ENCODE results near the gene PRPF38B.
"Not testable (repeated sequence)": the region's sequence is repeated elsewhere in the genome, so short reads cannot be mapped to it uniquely, and the experiment has no call there.

Gene PRPF38B

GRCh38 chr1:108679586-108680213, 12.4 kb upstream of the PRPF38B start:
- no peak for DNase-seq

DNA sequence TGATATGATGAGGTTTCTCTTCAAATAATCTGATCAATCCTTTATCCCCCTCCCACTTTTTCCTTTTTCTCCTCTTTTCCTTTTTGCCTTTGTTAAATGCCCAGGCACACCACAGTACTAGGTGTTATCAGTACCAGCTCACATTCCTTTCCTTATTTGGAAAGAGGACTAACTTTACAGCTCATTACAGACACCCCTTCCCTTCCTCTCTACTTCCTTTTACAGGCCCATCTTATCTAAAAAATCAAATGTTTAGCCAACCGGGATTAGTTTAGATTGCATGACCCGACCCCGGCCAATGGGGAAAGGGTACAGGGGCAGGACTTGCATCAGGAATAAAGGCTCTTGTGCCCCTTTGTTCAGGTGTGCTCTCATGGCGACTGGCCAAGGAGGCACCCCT, 10.4 kb upstream of the PRPF38B start:
- DNase-seq = not testable (repeated sequence)

GRCh38 chr1:108685529-108685928, 6.6 kb upstream of the PRPF38B start:
- DNase-seq = peak; percentile 54

- no peak for DNase-seq
Measured at GRCh38 chr1:108686614-108687313, 5.3 kb upstream of the PRPF38B start.

GRCh38 chr1:108691128-108691941, 775 bp upstream of the PRPF38B start:
- no peak for DNase-seq

GRCh38 chr1:108692724-108693655, 880 bp downstream of the PRPF38B start:
- DNase-seq = peak; percentile 40

- DNase-seq = no peak
Measured at GRCh38 chr1:108695535-108695934, 3.4 kb downstream of the PRPF38B start.

GRCh38 chr1:108699375-108700332, 7.5 kb downstream of the PRPF38B start:
- no peak for DNase-seq

DNA sequence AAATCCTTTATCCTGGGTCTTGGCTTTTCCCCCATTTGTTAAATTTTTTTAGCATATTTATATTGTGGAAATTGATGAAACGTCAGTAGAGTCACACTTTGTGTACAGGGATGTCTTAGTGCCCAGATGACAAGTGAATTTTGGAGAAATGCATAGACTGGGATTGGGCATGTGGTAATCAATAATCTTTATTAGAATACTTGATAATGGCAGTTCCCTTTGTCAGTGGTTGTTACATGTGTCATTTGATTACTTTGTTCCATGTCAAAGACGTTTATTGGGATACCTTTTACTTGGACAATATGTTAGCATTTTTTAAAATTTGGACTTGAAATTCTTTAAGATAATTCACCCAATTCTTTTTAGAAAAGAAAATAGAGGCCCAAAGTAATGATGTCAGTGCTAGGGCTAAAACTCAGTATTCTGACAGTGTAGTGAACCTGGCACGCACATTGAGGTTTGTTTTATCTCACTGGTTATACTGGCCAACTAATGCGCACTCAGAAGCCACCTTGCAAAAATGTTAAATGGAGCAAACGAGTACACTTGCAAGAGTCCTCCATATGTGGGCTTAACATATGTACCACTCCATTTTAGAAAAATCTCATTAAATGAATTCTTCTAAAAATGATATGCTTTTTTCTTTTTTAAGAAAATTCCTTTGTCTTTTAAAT, 9.2 kb downstream of the PRPF38B start:
- DNase-seq = no peak

DNA sequence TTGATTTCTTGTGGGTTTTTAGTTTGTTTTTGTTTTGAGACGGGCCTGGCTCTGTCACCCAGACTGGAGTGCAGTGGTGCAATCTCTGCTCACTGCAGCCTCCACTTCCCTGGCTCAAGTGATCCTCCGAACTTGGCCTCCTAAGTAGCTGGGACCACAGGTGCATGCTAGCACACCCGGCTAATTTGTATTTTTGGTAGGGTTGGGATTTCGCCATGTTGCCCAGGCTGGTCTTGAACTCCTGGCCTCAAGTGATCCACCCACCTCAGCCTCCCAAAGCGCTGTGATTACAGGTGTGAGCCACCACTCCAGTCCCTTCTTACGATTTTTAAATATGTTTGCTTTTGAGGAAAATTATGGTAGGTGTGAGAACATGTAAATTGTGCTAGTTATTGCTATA, 10.0 kb downstream of the PRPF38B start:
- DNase-seq = not testable (repeated sequence)

DNA sequence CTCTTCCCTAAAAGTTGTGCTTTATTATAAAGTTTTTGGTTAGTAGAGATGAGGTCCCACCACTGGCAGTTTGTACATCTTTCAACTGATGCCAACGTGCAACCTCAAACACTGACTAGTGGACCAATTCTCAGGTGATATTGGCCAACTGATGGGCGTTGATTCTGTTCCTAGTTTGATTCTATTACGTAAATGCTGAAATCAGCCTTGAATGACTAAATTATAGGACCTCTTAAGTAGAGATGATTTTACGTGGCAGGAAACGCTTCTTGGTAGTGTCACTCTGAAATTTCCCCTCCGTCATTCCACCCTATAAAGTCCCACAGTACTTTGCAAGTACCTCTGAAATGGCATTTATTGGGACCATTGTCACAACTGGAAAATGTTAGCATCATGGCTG, 11.8 kb downstream of the PRPF38B start:
- DNase-seq = no peak

- no peak for DNase-seq
Measured at GRCh38 chr1:108704496-108704895, 12.4 kb downstream of the PRPF38B start.

DNA sequence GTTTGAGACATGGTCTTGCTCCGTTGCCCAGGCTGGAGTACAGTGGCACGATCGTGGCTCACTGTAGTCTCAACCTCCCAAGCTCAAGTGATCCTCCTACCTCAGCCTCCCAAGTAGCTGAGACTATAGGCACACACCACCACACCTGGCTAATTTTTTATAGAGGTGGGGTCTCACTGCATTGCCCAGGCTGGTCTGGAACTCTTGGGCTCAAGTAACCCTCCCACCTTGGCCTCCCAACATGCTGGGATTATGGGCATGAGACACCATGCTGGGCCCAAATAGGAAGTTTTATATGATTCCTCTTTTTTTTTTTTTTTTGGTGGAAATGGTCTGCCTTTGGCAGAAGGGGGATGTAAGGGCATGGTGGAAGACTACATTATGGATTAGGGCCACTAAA, 14.5 kb downstream of the PRPF38B start:
- DNase-seq = no peak

DNA sequence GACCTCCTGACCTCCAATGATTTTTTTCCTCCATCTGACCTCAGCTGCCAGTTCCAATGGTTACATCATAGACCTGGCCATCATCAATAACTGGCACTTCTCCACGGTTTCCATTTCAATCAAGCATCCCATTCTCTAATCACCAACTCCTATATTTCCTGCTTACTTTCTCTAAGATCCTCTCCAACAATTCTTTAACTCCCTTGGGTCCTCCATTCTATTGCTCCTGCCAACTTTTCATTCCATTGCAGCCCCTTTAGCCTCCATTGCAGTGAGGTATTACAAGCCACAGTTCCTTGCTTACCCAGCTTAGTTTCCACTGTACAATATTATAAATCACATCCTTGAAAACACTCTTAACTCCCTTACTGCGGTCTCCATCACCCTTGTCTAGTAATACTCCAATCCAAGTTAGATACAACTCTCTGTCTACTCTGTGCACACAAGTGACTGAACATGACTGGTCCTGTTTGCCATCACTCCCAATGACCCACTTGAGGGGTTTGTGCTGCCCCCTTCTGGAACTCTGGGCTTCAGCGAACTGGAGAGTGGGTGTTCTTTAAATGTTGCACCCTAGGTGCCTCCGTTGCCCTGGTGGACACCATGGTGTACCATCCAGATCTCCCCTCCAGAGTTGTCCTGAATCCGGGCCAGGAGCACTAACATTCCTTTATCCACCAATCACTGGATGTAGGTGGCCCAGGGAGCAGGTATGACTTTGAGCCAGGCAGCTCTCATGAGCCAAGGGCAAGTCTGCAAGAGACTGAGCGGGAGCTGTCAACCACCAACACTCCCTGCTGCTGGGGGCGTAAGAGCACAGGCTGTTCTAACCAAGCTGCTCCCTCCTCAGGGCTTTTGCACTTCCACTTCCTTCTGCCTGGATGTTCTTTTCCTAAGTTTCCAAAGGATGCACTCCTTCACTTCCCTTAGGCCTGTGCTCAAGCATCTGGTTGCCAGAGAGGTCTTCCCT, 16.9 kb downstream of the PRPF38B start:
- no peak for DNase-seq

GRCh38 chr1:108712606-108713150, 20.6 kb downstream of the PRPF38B start, which contains the start of gene FNDC7:
Gene FNDC7, plus strand, starts transcription at chr1:108712908. Its CDS starts 26 bp downstream, at chr1:108712934.
- DNase-seq = no peak

DNA sequence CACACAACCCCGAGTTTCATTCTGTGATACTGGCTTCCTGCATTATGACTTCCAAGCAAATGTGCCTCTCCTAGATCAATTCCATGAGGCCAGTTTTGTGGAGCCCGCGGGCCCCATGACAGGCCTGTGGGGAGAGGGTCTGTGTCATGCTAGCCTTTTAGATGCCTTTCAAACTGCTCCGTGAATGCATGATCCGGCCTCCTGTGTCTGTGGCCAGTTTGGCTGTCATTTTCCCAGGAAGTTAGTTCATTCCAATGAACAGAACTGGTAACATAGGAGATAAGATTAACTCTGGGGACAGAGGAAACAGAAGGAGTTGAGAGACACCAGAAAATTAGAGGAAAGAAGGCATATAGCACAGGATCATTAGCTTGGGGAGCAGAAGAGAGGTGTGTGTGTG, 23.8 kb downstream of the PRPF38B start:
- no peak for DNase-seq

DNA sequence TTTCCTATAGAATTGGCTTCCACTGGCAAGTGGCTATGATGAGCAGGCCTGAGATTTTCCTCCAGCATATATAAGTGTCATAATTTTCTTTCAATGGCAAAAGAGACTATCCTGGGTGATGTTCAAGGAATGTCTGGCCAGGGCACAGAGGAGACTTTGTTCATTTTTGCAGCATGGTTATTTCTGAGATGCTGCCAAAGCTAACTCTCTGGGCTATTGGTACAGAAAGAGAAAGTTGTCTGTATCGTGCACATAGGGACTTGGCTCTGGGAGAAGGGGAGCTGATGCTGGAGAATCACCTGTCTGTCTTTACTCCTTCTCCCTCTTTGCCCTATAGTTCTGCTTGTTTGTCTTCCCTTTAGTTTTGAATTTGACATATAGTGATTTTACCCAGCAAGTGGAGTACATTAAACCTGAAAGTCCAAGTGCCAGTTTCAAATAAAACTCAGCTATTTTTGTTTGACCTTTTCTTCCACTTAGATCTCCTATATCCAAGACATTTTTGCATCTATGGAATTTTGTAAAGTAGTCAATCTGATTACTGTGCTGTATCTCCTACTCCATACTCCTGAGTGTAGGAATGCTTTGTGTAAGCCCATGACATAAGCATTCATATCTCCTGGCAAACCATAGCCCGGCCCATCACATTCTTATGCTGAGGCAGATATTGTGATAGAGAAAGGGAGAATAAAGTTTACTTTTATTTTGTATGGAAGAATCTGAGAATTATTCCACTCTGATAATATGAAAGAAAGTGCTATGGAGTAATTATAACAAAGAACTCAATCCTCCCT, 24.5 kb downstream of the PRPF38B start:
- no peak for DNase-seq

DNA sequence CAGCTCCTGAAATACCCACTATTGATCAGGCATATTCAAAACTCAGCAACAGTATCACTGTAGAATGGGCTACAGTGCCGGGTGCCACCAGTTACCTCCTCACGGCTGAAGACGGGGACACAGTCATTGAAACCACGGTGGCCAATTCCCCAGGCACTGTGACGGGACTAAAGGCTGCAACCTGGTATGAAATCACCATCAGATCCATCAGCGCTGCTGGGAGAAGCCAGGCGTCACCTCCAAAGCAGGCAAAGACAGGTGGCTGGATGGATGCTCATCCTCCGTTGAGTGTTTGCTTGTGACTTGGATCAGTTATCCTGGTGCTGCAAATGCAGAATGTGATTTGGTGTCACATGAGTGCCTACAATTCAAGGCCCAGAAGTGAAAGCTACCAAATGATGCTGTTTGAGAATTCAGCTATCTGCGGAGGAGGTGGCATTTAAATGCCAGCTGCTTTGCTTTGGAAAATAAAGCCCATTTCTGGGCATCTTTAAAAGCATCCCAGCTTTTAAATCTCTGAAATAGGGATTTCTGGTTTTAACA, 25.7 kb downstream of the PRPF38B start:
- no peak for DNase-seq

Data from NCI-H2107 (cell line).